Measurements from ENCODE around the gene ZNF574. TPM values are rescaled to one million over a fixed set of nuclear protein-coding genes. Genes with fewer than 3 reads are reported as not detected.
"Not testable (repeated sequence)": the region's sequence is repeated elsewhere in the genome, so short reads cannot be mapped to it uniquely, and the experiment has no call there.

Gene ZNF574
- total RNA-seq (2014; rRNA removed; shearing (Covaris generic)) = 44.0 and 45.4 TPM in 2 replicates

GRCh38 chr19:42075616-42076379 lies at the start of gene ZNF574:
Gene ZNF574 (plus strand): TSS chr19:42076166. CDS start chr19:42078607, 2,441 bp downstream.
- H3K4me3 ChIP-seq (ENCODE audit: insufficient read depth, low read depth, low read length) = peak within 1 kb of the TSS; percentile 76
- H3K36me3 ChIP-seq (replicated peaks; ENCODE audit: control insufficient read depth, insufficient read depth, low read length) = peaks cover 16% of the 10 kb centered on the region
- H3K27me3 ChIP-seq (ENCODE audit: control insufficient read depth, insufficient read depth, low read length) = no peaks in the 10 kb centered on the region
- DNase-seq = peak; percentile 99

- peak overlapping the region; percentile 36; the same call in 1 of the 2 replicates for H3K4me3 ChIP-seq (ENCODE audit: insufficient read depth, low read depth, low read length)
- peak; percentile 88 for DNase-seq
- H3K27me3 ChIP-seq (ENCODE audit: control insufficient read depth, insufficient read depth, low read length) = no peaks in the 10 kb centered on the region
- peaks cover 9% of the 10 kb centered on the region for H3K36me3 ChIP-seq (replicated peaks; ENCODE audit: control insufficient read depth, insufficient read depth, low read length)
Observed at GRCh38 chr19:42028304-42029216, 47.4 kb upstream of the ZNF574 start.

GRCh38 chr19:42030645-42031440 lies 45.1 kb upstream of the ZNF574 start:
- peaks cover 7% of the 10 kb centered on the region for H3K36me3 ChIP-seq (replicated peaks; ENCODE audit: control insufficient read depth, insufficient read depth, low read length)
- no peak overlapping the region for H3K4me3 ChIP-seq (ENCODE audit: insufficient read depth, low read depth, low read length)
- no peaks in the 10 kb centered on the region for H3K27me3 ChIP-seq (ENCODE audit: control insufficient read depth, insufficient read depth, low read length)
- no peak for DNase-seq

- H3K4me3 ChIP-seq (ENCODE audit: insufficient read depth, low read depth, low read length) = no peak overlapping the region
- no peaks in the 10 kb centered on the region for H3K27me3 ChIP-seq (ENCODE audit: control insufficient read depth, insufficient read depth, low read length)
- H3K36me3 ChIP-seq (replicated peaks; ENCODE audit: control insufficient read depth, insufficient read depth, low read length) = peaks cover 7% of the 10 kb centered on the region
- peak; percentile 65 for DNase-seq
Observed at GRCh38 chr19:42032431-42032830, 43.5 kb upstream of the ZNF574 start.

- H3K36me3 ChIP-seq (replicated peaks; ENCODE audit: control insufficient read depth, insufficient read depth, low read length) = peaks cover 14% of the 10 kb centered on the region
- no peak for DNase-seq
Observed at GRCh38 chr19:42033413-42033812, 42.6 kb upstream of the ZNF574 start.

GRCh38 chr19:42034640-42035391 lies 41.1 kb upstream of the ZNF574 start:
- not testable (repeated sequence) for H3K27me3 ChIP-seq (ENCODE audit: control insufficient read depth, insufficient read depth, low read length); H3K4me3 ChIP-seq (ENCODE audit: insufficient read depth, low read depth, low read length)
- peaks cover 15% of the 10 kb centered on the region for H3K36me3 ChIP-seq (replicated peaks; ENCODE audit: control insufficient read depth, insufficient read depth, low read length)
- DNase-seq = peak; percentile 86

More at GRCh38 chr19:42033413-42033812, 42.6 kb upstream of the ZNF574 start:
- no peaks in the 10 kb centered on the region for H3K27me3 ChIP-seq (ENCODE audit: control insufficient read depth, insufficient read depth, low read length)
- H3K4me3 ChIP-seq (ENCODE audit: insufficient read depth, low read depth, low read length) = no peak overlapping the region

GRCh38 chr19:42037649-42038048 lies 38.3 kb upstream of the ZNF574 start:
- Histone ChIP-seq H3K4me3 (ENCODE audit: insufficient read depth, low read depth, low read length) (no peak overlapping the region), H3K36me3 (replicated peaks; ENCODE audit: control insufficient read depth, insufficient read depth, low read length) (peaks cover 16% of the 10 kb centered on the region), H3K27me3 (ENCODE audit: control insufficient read depth, insufficient read depth, low read length) (no peaks in the 10 kb centered on the region)
- DNase-seq = no peak

GRCh38 chr19:42038666-42039065 lies 37.3 kb upstream of the ZNF574 start:
- no peak for DNase-seq

GRCh38 chr19:42040031-42040430 lies 35.9 kb upstream of the ZNF574 start:
- Histone ChIP-seq H3K36me3 (replicated peaks; ENCODE audit: control insufficient read depth, insufficient read depth, low read length) (peaks cover 18% of the 10 kb centered on the region), H3K27me3 (ENCODE audit: control insufficient read depth, insufficient read depth, low read length) (no peaks in the 10 kb centered on the region), H3K4me3 (ENCODE audit: insufficient read depth, low read depth, low read length) (no peak overlapping the region)
- no peak for DNase-seq

More at GRCh38 chr19:42038666-42039065, 37.3 kb upstream of the ZNF574 start:
- Histone ChIP-seq H3K27me3 (ENCODE audit: control insufficient read depth, insufficient read depth, low read length) (no peaks in the 10 kb centered on the region), H3K4me3 (ENCODE audit: insufficient read depth, low read depth, low read length) (no peak overlapping the region), H3K36me3 (replicated peaks; ENCODE audit: control insufficient read depth, insufficient read depth, low read length) (peaks cover 18% of the 10 kb centered on the region)

GRCh38 chr19:42040491-42040890 lies 35.5 kb upstream of the ZNF574 start:
- H3K36me3 ChIP-seq (replicated peaks; ENCODE audit: control insufficient read depth, insufficient read depth, low read length) = peaks cover 21% of the 10 kb centered on the region
- H3K4me3 ChIP-seq (ENCODE audit: insufficient read depth, low read depth, low read length); DNase-seq; H3K27me3 ChIP-seq (ENCODE audit: control insufficient read depth, insufficient read depth, low read length): not testable (repeated sequence)

GRCh38 chr19:42042455-42043170 lies 33.4 kb upstream of the ZNF574 start:
- Histone ChIP-seq H3K27me3 (ENCODE audit: control insufficient read depth, insufficient read depth, low read length) (no peaks in the 10 kb centered on the region), H3K36me3 (replicated peaks; ENCODE audit: control insufficient read depth, insufficient read depth, low read length) (peaks cover 19% of the 10 kb centered on the region), H3K4me3 (ENCODE audit: insufficient read depth, low read depth, low read length) (no peak overlapping the region)
- no peak for DNase-seq

GRCh38 chr19:42045575-42045974 lies 30.4 kb upstream of the ZNF574 start:
- no peak overlapping the region for H3K4me3 ChIP-seq (ENCODE audit: insufficient read depth, low read depth, low read length)
- no peak for DNase-seq
- H3K36me3 ChIP-seq (replicated peaks; ENCODE audit: control insufficient read depth, insufficient read depth, low read length) = peaks cover 14% of the 10 kb centered on the region
- H3K27me3 ChIP-seq (ENCODE audit: control insufficient read depth, insufficient read depth, low read length) = no peaks in the 10 kb centered on the region

- no peak for DNase-seq
- H3K27me3 ChIP-seq (ENCODE audit: control insufficient read depth, insufficient read depth, low read length) = no peaks in the 10 kb centered on the region
Observed at GRCh38 chr19:42048992-42049391, 27.0 kb upstream of the ZNF574 start.

More at GRCh38 chr19:42048992-42049391, 27.0 kb upstream of the ZNF574 start:
- Histone ChIP-seq H3K4me3 (ENCODE audit: insufficient read depth, low read depth, low read length) (no peak overlapping the region), H3K36me3 (replicated peaks; ENCODE audit: control insufficient read depth, insufficient read depth, low read length) (peaks cover 19% of the 10 kb centered on the region)
